GM19239 (cell line): Measurements from ENCODE around the gene SNRNP35.

ENCODE experiments used
- DNase-seq: peaks from one replicate; pipeline ENCODE4 v3.0.0; 2011; ENCODE audit warnings: low spot score; ENCODE audit not compliant: insufficient read length
- FAIRE-seq: peaks from 2 replicates; lab custom pipeline; 2011; peaks lifted over from hg19 to GRCh38; lab: Jason Lieb, UNC

The SNRNP35 gene

DNA sequence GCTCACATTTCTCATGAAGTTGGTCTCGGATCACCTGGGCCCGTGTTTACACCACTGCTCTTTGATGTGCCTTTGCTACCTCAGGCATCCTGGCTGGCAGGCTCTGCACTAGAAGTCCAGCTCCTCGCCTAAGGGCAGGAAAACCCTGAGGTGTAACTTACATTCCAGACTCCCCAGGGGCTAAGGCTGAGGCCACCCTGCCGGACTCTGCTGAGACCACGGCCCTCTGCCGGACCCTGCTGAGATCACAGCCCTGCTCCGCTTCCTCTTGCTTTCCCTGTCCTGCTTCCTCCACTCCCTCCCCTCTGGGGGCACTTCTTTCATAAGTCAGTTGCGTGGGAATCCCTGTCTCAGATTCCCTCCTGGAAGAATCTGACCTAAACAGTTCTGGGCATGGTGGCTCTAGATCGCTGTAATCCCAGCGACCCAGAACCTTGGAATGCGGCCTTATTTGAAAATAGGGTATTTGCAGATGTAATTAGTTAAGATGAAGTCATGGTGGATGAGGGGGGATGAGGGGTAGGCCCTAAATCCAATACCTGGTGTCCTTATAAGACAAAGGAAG lies 58.4 kb downstream of the SNRNP35 start:
- no peak for FAIRE-seq
- no peak for DNase-seq
